OCI-LY7 (cell line): ENCODE results near the gene ABL1.

Experiments
- EZH2phosphoT487 ChIP-seq: fragments of 200-600 bp; sonication (generic); IDR thresholded peaks from 2 replicates; pipeline ENCODE4 v1.6.1; 2018; ENCODE audit warnings: low read depth, borderline replicate concordance, mild to moderate bottlenecking, mixed run types, antibody characterized with exemption, low read length, moderate library complexity, mixed read lengths
- TF ChIP-seq, protein P1 (sequence below): fragments of 200-600 bp; sonication (generic); conservative IDR thresholded peaks from 2 replicates; pipeline ENCODE4 v1.5.1; 2014; ENCODE audit warnings: mild to moderate bottlenecking, antibody characterized with exemption, low read length, moderate library complexity, mixed read lengths

DNA sequence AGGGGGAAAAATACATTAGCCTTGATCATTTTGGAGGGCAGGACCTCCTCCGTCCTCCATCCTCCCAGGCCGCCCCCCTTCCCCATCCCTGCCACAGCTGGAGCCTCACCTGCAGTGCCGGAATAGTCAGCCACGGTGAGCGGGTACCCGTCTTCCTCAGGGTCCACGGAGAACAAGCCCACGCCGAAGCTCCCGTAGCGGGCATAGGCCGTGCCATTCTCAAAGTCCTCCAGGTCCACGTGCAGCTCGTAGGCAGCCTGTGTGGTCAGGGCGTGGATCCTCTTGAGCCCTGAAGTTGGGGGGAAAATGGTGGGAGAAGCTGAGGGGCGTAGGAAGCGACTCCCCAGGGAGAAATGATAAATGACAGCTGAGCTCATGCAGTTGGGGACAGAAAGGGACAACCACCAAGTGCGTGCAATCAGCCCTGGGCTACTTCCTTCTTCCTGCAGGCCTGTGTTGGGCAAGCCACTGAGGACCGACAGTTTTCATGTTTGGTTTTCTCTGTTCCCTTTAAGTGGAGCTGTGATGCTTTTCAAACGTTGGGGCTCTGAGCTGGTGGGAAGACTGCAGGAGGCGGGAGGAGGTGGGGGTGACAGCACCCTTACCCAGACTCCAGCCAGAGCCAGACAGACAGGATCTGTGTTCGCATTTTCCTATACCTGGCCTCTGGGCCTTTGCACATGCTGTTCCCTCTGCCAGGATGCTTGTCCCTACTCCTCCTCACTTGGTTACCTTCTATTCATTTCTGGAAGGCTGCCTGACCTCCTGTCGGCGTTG is 70.3 kb downstream of the ABL1 start:
- TF ChIP-seq, protein P1, sequence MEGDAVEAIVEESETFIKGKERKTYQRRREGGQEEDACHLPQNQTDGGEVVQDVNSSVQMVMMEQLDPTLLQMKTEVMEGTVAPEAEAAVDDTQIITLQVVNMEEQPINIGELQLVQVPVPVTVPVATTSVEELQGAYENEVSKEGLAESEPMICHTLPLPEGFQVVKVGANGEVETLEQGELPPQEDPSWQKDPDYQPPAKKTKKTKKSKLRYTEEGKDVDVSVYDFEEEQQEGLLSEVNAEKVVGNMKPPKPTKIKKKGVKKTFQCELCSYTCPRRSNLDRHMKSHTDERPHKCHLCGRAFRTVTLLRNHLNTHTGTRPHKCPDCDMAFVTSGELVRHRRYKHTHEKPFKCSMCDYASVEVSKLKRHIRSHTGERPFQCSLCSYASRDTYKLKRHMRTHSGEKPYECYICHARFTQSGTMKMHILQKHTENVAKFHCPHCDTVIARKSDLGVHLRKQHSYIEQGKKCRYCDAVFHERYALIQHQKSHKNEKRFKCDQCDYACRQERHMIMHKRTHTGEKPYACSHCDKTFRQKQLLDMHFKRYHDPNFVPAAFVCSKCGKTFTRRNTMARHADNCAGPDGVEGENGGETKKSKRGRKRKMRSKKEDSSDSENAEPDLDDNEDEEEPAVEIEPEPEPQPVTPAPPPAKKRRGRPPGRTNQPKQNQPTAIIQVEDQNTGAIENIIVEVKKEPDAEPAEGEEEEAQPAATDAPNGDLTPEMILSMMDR: no peak
- TF ChIP-seq EZH2phosphoT487: no peak
